Measurements from ENCODE around the gene ANK3.

Gene ANK3

DNA sequence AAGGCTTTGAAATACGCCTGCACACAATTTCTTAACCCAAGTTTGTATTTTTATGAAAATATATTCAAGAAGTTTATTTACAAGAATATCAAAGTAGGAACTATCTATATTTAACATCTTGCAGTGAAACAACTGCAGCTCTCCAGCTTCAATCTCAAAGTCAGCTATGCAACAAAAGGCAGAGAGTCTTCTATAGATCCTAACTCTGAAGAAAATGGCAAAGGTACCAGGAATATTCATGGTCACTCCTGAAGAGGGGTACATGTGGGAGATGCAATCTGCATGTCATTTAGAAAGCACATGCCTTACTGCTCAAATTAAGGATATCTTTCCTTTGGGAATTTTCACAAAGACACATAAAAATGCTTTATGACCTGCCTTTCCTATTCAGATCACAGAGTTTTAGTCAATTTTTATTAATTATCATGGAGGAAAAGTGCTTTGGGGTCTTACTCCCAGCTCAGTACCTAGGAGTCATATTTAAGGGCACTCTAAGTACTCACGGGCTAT lies 1.5 kb downstream of the ANK3 start:
- TF ChIP-seq EZH2phosphoT487 (IDR thresholded peaks at IDR 0.05; ENCODE audit: low read length) = no peak
- TF ChIP-seq, protein P1, sequence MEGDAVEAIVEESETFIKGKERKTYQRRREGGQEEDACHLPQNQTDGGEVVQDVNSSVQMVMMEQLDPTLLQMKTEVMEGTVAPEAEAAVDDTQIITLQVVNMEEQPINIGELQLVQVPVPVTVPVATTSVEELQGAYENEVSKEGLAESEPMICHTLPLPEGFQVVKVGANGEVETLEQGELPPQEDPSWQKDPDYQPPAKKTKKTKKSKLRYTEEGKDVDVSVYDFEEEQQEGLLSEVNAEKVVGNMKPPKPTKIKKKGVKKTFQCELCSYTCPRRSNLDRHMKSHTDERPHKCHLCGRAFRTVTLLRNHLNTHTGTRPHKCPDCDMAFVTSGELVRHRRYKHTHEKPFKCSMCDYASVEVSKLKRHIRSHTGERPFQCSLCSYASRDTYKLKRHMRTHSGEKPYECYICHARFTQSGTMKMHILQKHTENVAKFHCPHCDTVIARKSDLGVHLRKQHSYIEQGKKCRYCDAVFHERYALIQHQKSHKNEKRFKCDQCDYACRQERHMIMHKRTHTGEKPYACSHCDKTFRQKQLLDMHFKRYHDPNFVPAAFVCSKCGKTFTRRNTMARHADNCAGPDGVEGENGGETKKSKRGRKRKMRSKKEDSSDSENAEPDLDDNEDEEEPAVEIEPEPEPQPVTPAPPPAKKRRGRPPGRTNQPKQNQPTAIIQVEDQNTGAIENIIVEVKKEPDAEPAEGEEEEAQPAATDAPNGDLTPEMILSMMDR (IDR thresholded peaks at IDR 0.05; ENCODE audit: low read length) = no peak
- Histone ChIP-seq H3K27ac (ENCODE audit: low read length) (no peak overlapping the region), H3K36me3 (replicated peaks; ENCODE audit: insufficient read depth, low read length) (no peaks in the 10 kb centered on the region), H3K79me2 (ENCODE audit: low read length) (no peaks in the 10 kb centered on the region), H4K20me1 (ENCODE audit: insufficient read depth, low read length) (no peaks in the 10 kb centered on the region), H3K4me2 (ENCODE audit: low read depth, low read length) (no peak overlapping the region), H3K9me2 (replicated peaks; ENCODE audit: insufficient read depth, low read length) (no peaks in the 10 kb centered on the region), H3K27me3 (replicated peaks; ENCODE audit: insufficient read depth, low read length) (no peaks in the 10 kb centered on the region), H3K4me3 (ENCODE audit: low read length) (no peak overlapping the region), H2AFZ (ENCODE audit: low read length) (no peak overlapping the region), H3K9ac (ENCODE audit: low read length) (no peak overlapping the region), H3K4me1 (ENCODE audit: low read length) (no peaks in the 10 kb centered on the region), H3K9me3 (replicated peaks; ENCODE audit: insufficient read depth, low read length) (no peaks in the 10 kb centered on the region), H3F3A (ENCODE audit: insufficient read depth, low read length) (no peaks in the 10 kb centered on the region)
- DNase-seq = no peak

DNA sequence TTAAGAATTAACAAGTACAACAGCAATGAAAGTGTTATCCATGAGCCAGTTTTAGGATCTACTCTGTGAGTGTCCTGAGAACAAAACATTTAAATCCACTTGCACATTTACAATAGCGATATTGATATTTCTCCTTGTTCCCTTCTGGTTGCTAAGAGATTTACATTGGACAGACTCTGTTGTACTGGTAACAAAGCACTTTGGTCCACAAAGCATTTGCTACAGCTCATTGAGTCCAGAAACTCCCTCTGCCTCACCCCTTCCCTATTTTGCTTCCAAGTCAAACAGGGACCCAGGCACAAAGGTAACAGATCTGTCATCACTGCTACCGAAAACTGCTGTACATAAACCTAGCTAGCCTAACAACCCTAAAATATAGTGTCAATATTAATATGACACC lies 2.1 kb downstream of the ANK3 start:
- Histone ChIP-seq H3K79me2 (ENCODE audit: low read length) (no peaks in the 10 kb centered on the region), H3K4me1 (ENCODE audit: low read length) (no peaks in the 10 kb centered on the region), H3K9ac (ENCODE audit: low read length) (no peak overlapping the region), H3K9me2 (replicated peaks; ENCODE audit: insufficient read depth, low read length) (no peaks in the 10 kb centered on the region), H3K27me3 (replicated peaks; ENCODE audit: insufficient read depth, low read length) (no peaks in the 10 kb centered on the region), H3K4me2 (ENCODE audit: low read depth, low read length) (no peak overlapping the region), H3K9me3 (replicated peaks; ENCODE audit: insufficient read depth, low read length) (no peaks in the 10 kb centered on the region), H3K36me3 (replicated peaks; ENCODE audit: insufficient read depth, low read length) (no peaks in the 10 kb centered on the region), H2AFZ (ENCODE audit: low read length) (no peak overlapping the region), H3K27ac (ENCODE audit: low read length) (no peak overlapping the region), H4K20me1 (ENCODE audit: insufficient read depth, low read length) (no peaks in the 10 kb centered on the region), H3F3A (ENCODE audit: insufficient read depth, low read length) (no peaks in the 10 kb centered on the region), H3K4me3 (ENCODE audit: low read length) (no peak overlapping the region)
- TF ChIP-seq EZH2 (optimal IDR thresholded peaks at IDR 0.05; ENCODE audit: low read depth, low read length) (no peak), EZH2phosphoT487 (IDR thresholded peaks at IDR 0.05; ENCODE audit: low read length) (no peak)
- TF ChIP-seq, protein P1 (IDR thresholded peaks at IDR 0.05; ENCODE audit: low read length) = no peak
- DNase-seq = no peak

DNA sequence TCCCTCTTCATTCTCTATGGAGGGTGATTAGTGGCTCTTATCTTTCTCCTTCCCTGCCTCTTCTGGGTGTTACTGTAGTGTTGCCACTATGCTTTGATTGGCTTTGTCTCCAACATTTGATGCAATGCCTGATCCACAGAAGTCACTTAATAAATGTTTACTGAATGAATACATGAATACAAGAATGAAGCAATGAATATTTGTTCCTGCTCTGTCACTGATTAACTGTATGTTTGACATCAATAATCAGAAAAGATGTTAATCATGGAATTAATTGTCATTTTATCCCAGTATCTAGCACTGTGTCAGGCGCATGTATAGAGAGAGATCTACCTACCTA lies 4.3 kb downstream of the ANK3 start:
- no peak overlapping the region for H3K9ac ChIP-seq (ENCODE audit: low read length)
- no peaks in the 10 kb centered on the region for H3F3A ChIP-seq (ENCODE audit: insufficient read depth, low read length)
- H3K79me2 ChIP-seq (ENCODE audit: low read length) = no peaks in the 10 kb centered on the region
- no peak overlapping the region for H3K4me3 ChIP-seq (ENCODE audit: low read length)
- no peaks in the 10 kb centered on the region for H3K27me3 ChIP-seq (replicated peaks; ENCODE audit: insufficient read depth, low read length)
- DNase-seq = no peak
- no peaks in the 10 kb centered on the region for H3K9me3 ChIP-seq (replicated peaks; ENCODE audit: insufficient read depth, low read length)
- no peaks in the 10 kb centered on the region for H3K36me3 ChIP-seq (replicated peaks; ENCODE audit: insufficient read depth, low read length)
- H3K27ac ChIP-seq (ENCODE audit: low read length) = no peak overlapping the region
- H3K4me1 ChIP-seq (ENCODE audit: low read length) = no peaks in the 10 kb centered on the region
- H2AFZ ChIP-seq (ENCODE audit: low read length) = no peak overlapping the region
- H3K9me2 ChIP-seq (replicated peaks; ENCODE audit: insufficient read depth, low read length) = no peaks in the 10 kb centered on the region
- no peak for TF ChIP-seq EZH2 (optimal IDR thresholded peaks at IDR 0.05; ENCODE audit: low read depth, low read length)
- TF ChIP-seq, protein P1 (IDR thresholded peaks at IDR 0.05; ENCODE audit: low read length) = no peak
- no peak for TF ChIP-seq EZH2phosphoT487 (IDR thresholded peaks at IDR 0.05; ENCODE audit: low read length)
- no peak overlapping the region for H3K4me2 ChIP-seq (ENCODE audit: low read depth, low read length)
- H4K20me1 ChIP-seq (ENCODE audit: insufficient read depth, low read length) = no peaks in the 10 kb centered on the region

All from MM.1S (cell line).